Measurements from ENCODE around the gene NAV1.
A peak's percentile ranks its signal among the peaks of the same experiment; 100 is the strongest.

The NAV1 gene

DNA sequence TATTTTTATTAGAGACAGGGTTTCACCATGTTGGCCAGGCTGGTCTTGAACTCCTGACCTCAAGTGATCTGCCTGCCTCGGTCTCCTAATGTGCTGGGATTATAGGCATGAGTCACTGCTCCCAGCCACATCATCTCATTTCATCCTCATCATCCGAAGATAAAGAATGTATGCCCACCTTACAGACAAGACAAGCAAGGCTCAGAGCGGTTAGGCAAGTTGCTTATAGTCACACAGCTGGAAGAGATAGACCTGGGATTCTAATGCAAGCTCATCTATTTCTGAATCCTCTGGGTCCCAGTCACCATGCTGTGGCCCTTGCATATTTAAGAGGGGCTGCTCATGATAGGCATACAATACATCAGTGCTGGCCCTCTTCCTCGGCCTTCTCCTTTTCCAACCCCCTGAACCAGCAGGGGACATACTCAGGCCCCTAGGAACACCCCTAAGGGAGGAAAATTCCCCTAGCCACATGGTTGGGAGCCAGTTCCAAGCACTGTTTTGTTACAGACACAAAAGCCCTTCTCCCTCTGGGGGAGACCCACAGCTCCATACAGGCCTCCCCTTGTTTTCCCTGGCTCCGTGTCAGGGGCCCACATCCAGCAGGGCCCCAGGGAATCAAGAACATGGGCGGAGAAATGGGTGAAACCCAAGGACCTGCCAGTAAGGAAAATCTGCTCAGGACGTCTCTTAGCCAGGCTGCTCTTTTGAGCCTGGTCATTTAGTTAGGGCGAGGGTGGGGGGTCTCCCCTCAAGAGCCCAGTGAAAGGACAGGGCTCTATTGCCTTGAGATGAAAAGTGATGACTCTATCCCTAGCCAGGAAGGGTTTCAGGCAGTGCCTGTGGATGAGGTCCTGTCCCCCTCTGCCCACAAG, 38.9 kb upstream of the NAV1 start:
- ATAC-seq, result no peak
- peaks cover 15% of the 10 kb centered on the region for H3K36me3 Mint-ChIP-seq
- H3K9me3 Mint-ChIP-seq, result no peaks in the 10 kb centered on the region
- H3K4me3 Mint-ChIP-seq, result no peak overlapping the region
- no peaks in the 10 kb centered on the region for H3K27me3 Mint-ChIP-seq
- H3K4me1 Mint-ChIP-seq, result peaks cover 17% of the 10 kb centered on the region
- H3K27ac Mint-ChIP-seq, result no peak overlapping the region

GRCh38 chr1:201500670-201501120, 38.2 kb upstream of the NAV1 start:
- ATAC-seq, result no peak
- H3K4me1 Mint-ChIP-seq, result peaks cover 24% of the 10 kb centered on the region
- H3K27ac Mint-ChIP-seq, result no peak overlapping the region
- H3K9me3 Mint-ChIP-seq, result no peaks in the 10 kb centered on the region
- no peaks in the 10 kb centered on the region for H3K27me3 Mint-ChIP-seq
- no peak overlapping the region for H3K4me3 Mint-ChIP-seq
- peaks cover 11% of the 10 kb centered on the region for H3K36me3 Mint-ChIP-seq

- no peaks in the 10 kb centered on the region for H3K9me3 Mint-ChIP-seq
- ATAC-seq, result no peak
- H3K4me3 Mint-ChIP-seq, result no peak overlapping the region
- H3K4me1 Mint-ChIP-seq, result peaks cover 29% of the 10 kb centered on the region
- no peak overlapping the region for H3K27ac Mint-ChIP-seq
- no peaks in the 10 kb centered on the region for H3K27me3 Mint-ChIP-seq
- H3K36me3 Mint-ChIP-seq, result peaks cover 7% of the 10 kb centered on the region
These were observed 37.8 kb upstream of the NAV1 start for GRCh38 chr1:201501144-201501543.

DNA sequence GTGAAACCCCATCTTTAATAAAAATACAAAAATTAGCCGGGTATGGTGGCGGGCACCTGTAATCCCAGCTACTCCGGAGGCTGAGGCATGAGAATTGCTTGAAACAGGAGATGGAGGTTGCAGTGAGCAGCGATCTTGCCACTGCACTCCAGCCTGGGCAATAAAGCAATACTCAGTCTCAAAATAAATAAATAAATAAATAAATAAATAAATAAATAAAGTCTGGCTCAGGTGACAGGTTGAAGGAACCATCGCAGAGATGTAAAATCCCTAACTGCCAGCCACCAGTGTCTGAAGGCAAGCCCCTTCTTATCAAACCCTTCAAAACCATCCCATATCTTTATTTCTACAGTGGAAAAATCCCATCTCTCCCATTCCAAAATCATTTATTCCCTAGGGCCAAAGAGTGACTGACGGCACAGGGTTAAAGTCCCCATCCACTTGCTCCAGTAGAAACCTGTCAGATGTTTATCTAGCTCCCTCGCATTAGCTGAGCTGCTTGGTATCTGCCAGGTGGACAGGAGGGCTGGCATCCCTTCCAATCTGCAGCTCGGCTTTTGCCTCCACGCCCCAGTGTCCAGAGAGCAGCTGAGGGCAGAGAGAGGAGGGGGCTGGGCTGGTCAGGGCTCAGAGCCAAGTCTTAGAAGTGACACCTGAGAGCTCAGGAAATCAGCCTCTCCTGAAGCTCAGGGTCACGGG, 37.0 kb upstream of the NAV1 start:
- no peak for ATAC-seq
- Mint-ChIP-seq H3K36me3 (peaks cover 6% of the 10 kb centered on the region), H3K4me3 (no peak overlapping the region), H3K27me3 (no peaks in the 10 kb centered on the region), H3K4me1 (peaks cover 34% of the 10 kb centered on the region), H3K9me3 (no peaks in the 10 kb centered on the region), H3K27ac (no peak overlapping the region)

DNA sequence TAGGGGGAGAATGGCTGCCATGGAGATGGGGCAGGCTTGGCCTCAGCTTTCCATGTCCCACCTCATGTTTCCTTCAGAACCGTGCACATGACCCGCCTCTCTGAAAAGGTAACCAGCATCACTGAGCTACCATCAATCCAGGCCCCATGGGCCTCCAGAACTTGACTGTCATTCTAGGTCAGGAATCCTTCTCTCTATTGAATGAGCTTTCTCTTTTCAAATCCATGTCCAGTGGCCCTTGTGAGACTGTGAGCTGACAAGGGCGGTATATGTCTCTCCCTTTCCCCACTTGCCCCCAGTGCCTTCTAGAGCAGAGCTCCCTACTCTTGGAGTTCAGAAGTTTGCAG, 36.4 kb upstream of the NAV1 start:
- no peak overlapping the region for H3K27ac Mint-ChIP-seq

DNA sequence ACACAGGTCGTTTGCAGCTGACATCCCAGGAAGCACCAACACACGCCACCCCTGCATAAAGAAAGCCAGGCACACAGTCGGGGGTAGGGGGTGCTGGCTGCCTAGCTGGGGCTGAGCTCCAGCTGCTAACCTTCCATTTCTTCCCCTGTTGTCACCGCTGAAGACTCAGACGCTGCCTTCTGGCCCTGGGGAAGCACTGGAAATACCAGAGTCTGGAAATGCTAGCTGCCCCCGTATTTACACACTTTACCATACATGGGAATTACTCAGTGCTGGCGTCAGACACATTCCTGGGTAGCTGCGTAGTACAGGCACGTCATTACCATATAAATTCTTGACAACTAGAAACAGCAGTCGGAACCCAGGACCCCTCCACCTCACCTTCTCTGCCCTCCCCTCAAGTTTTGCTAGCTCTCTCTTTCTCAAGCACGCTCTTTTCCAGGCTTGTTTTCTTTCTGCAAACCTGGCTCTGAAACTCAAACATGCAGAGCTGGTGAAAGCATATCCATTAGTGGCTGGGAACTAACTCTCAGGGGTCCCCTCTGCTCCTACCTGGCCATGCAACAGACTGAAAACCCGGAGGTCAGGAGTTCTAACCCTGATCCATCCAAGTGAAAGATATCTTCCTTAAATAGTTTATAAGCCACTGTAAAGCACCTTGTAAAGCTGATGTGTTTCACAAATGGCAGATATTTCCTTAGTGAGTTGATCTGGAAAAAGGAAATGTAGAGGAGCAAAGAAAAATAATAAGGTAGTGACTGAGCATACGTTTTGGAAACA, 35.3 kb upstream of the NAV1 start:
- Mint-ChIP-seq H3K27ac (no peak overlapping the region), H3K9me3 (no peaks in the 10 kb centered on the region), H3K4me1 (peaks cover 37% of the 10 kb centered on the region), H3K27me3 (no peaks in the 10 kb centered on the region), H3K4me3 (no peak overlapping the region), H3K36me3 (no peaks in the 10 kb centered on the region)
- ATAC-seq, result no peak

More for the DNA sequence above, 36.4 kb upstream of the NAV1 start:
- ATAC-seq, result no peak
- H3K27me3 Mint-ChIP-seq, result no peaks in the 10 kb centered on the region
- H3K4me1 Mint-ChIP-seq, result peaks cover 37% of the 10 kb centered on the region
- H3K9me3 Mint-ChIP-seq, result no peaks in the 10 kb centered on the region
- peaks cover 6% of the 10 kb centered on the region for H3K36me3 Mint-ChIP-seq
- H3K4me3 Mint-ChIP-seq, result no peak overlapping the region

- H3K27me3 Mint-ChIP-seq, result no peaks in the 10 kb centered on the region
- no peak overlapping the region for H3K27ac Mint-ChIP-seq
- no peaks in the 10 kb centered on the region for H3K36me3 Mint-ChIP-seq
- H3K4me3 Mint-ChIP-seq, result no peak overlapping the region
- no peaks in the 10 kb centered on the region for H3K9me3 Mint-ChIP-seq
- peaks cover 37% of the 10 kb centered on the region for H3K4me1 Mint-ChIP-seq
- no peak for ATAC-seq
These were observed 34.7 kb upstream of the NAV1 start for GRCh38 chr1:201504179-201504631.

GRCh38 chr1:201504799-201505502, 34.0 kb upstream of the NAV1 start:
- peak overlapping the region; percentile 81 for H3K27ac Mint-ChIP-seq
- H3K9me3 Mint-ChIP-seq, result no peaks in the 10 kb centered on the region
- peak overlapping the region; percentile 43 for H3K4me3 Mint-ChIP-seq
- peaks cover 3% of the 10 kb centered on the region for H3K36me3 Mint-ChIP-seq
- ATAC-seq, result no peak
- peaks cover 40% of the 10 kb centered on the region for H3K4me1 Mint-ChIP-seq
- no peaks in the 10 kb centered on the region for H3K27me3 Mint-ChIP-seq

GRCh38 chr1:201505503-201505890, 33.4 kb upstream of the NAV1 start:
- Mint-ChIP-seq H3K4me1 (peaks cover 43% of the 10 kb centered on the region), H3K27ac (peak overlapping the region; percentile 81), H3K36me3 (peaks cover 6% of the 10 kb centered on the region), H3K4me3 (peak overlapping the region; percentile 43), H3K9me3 (no peaks in the 10 kb centered on the region), H3K27me3 (no peaks in the 10 kb centered on the region)
- ATAC-seq, result no peak

DNA sequence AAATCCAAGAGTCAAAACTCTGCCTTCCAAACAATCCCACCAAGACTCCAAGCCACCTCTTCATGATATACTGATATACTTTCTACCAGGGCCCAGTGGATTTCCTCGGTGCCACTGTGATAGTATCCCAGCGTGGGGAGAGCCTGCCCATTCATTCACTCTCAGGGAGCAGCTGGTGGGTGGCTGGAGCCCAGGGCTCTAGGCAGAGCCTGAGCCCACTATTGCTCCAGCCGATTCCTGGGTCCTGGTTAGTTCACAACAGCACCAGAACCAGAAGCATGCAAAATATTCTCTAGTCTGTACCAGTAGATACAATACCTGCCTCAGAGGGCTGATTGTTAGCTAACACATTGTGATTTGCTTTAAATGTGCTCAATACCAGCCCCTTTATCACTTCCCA, 32.8 kb upstream of the NAV1 start:
- H3K4me3 Mint-ChIP-seq, result peak overlapping the region; percentile 86
- H3K27ac Mint-ChIP-seq, result peak overlapping the region; percentile 81
- H3K9me3 Mint-ChIP-seq, result no peaks in the 10 kb centered on the region
- H3K4me1 Mint-ChIP-seq, result peaks cover 43% of the 10 kb centered on the region
- peaks cover 6% of the 10 kb centered on the region for H3K36me3 Mint-ChIP-seq
- no peak for ATAC-seq
- no peaks in the 10 kb centered on the region for H3K27me3 Mint-ChIP-seq

DNA sequence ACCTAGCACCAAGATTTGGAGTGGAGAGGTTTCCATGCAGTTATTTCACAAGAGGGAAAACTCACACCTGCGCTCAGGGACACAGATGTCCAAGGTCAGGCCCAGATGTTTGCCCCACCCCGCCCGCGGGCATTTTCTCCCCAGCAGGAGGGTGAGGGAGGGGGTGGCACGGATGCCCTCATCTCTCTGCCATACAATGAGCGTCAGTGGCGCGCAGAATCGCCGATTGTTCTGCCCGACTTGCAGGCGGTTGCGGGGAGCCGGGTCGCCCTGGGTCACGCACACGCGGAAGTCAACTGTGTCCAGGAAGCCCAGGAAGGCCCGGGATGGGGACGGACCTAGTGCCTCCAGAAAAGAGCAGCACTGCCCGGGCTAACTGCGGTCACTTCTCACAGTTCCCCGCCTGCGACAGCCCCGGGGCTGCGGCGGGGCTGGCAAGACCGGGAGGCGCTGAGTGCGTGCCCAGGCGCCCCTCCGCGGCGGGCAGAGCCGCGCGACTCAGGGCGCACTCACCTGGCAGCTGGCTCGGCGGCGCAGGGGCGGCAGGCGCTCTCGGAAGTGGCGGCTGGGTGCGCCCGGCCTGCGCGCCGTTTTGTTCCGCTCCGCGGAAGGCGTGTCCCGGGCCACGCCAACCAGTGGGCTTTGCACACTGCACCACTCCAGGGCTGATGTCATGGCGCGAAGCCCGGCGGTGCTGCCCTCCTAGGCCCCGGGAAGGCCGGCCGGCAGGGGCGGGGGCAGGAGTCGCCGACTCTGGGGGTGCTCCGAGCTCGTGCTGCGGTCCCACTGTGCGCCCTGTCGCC, 32.2 kb upstream of the NAV1 start, which contains the start of gene CSRP1:
TSS of gene CSRP1 (minus strand) at position 567 of the 803 bp plus-strand sequence. CDS start 10,820 bp downstream, outside the sequence.
- H3K9me3 Mint-ChIP-seq, result no peaks in the 10 kb centered on the region
- H3K27ac Mint-ChIP-seq, result peak within 1 kb of the TSS; percentile 81
- H3K4me1 Mint-ChIP-seq, result peaks cover 48% of the 10 kb centered on the region
- peaks cover 6% of the 10 kb centered on the region for H3K36me3 Mint-ChIP-seq
- ATAC-seq, result peak; percentile 97
- H3K27me3 Mint-ChIP-seq, result no peaks in the 10 kb centered on the region
- peak within 1 kb of the TSS; percentile 86 for H3K4me3 Mint-ChIP-seq

DNA sequence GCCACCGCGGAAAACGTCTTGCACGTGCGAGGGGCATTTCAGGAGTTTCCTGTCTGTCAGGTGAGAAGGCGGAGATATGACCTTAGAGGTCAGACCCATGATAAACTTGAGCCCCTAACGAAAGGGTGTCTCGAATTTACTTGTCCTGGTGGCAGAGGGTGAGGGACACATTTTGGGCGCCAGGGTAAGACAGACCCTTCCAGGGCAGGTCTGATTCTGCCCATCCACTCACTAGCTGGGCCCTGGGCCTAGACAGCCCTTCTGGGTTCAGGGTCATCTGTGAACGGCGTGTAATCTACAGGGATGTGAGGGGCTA, 31.6 kb upstream of the NAV1 start:
- ATAC-seq, result peak; percentile 9
- Mint-ChIP-seq H3K4me3 (peak overlapping the region; percentile 86), H3K4me1 (peaks cover 53% of the 10 kb centered on the region), H3K36me3 (peaks cover 6% of the 10 kb centered on the region), H3K27me3 (no peaks in the 10 kb centered on the region), H3K9me3 (no peaks in the 10 kb centered on the region), H3K27ac (peak overlapping the region; percentile 81)

- no peak for ATAC-seq
- H3K27ac Mint-ChIP-seq, result no peak overlapping the region
- H3K4me3 Mint-ChIP-seq, result no peak overlapping the region
- peaks cover 51% of the 10 kb centered on the region for H3K4me1 Mint-ChIP-seq
- no peaks in the 10 kb centered on the region for H3K27me3 Mint-ChIP-seq
- no peaks in the 10 kb centered on the region for H3K9me3 Mint-ChIP-seq
- H3K36me3 Mint-ChIP-seq, result peaks cover 6% of the 10 kb centered on the region
These were observed 30.1 kb upstream of the NAV1 start for GRCh38 chr1:201508809-201509208.

Measured in stimulated activated memory B cell treated with anti-CD40 and anti-IgM and Interleukin-4, amounts not matched to agents 10 μg/mL and 1 μg/mL and 100 μg/mL, for 72 hours (primary cell).